Endothelial cell of umbilical vein (primary cell): ENCODE data around the gene DNAH11. TPM values are rescaled to one million over a fixed set of nuclear protein-coding genes. Genes with fewer than 3 reads are reported as not detected.
"Not testable (repeated sequence)": the region's sequence is repeated elsewhere in the genome, so short reads cannot be mapped to it uniquely, and the experiment has no call there.

Source experiments
- BruUV-seq: library from RNA; stranded (reverse); fragments of 400-500 nt; replicated peaks from 2 replicates; lab custom pipeline; 2021; lab: Mats Ljungman, UMichigan
- CTCF ChIA-PET: fragments of 300-600, 350-600 bp; sonication (Branson Sonifier 250); formaldehyde crosslinking; loops from one replicate; lab custom pipeline; 2021; ENCODE audit warnings: antibody characterized with exemption, inconsistent platforms; lab: Charles Lee
- POLR2A ChIA-PET: fragments of 300-600, 350-600 bp; sonication (Branson Sonifier 250); formaldehyde crosslinking; loops from one replicate; lab custom pipeline; 2021; ENCODE audit warnings: antibody characterized with exemption, inconsistent platforms; lab: Charles Lee
- DNase-seq: peaks from one replicate; pipeline ENCODE4 v3.0.0-alpha.2; 2011; ENCODE audit warnings: low read depth, low spot score
- FAIRE-seq: peaks from 2 replicates; lab custom pipeline; 2011; peaks lifted over from hg19 to GRCh38; lab: Jason Lieb, UNC
- H2AFZ ChIP-seq: 2 replicates; pipeline ENCODE4 v1.6.0; 2012; ENCODE audit warnings: low read depth, low read length, control low read depth, inconsistent platforms
- H3K27ac ChIP-seq: 2 replicates; pipeline ENCODE4 v1.5.1; 2011; ENCODE audit warnings: low read depth, mild to moderate bottlenecking, control low read depth, low read length, moderate library complexity; ENCODE audit not compliant: insufficient read depth
- H3K27me3 ChIP-seq, 2 experiments: 2 replicates each; pipeline versions ENCODE4 v1.6.0 to v1.6.1; 2011; ENCODE audit warnings: low read length in 2 of 2, mixed read lengths in 1 of 2; ENCODE audit not compliant: control insufficient read depth in 2 of 2, insufficient read depth in 2 of 2
- H3K36me3 ChIP-seq, 2 experiments: 2 replicates in 1 of 2; 3 replicates in 1 of 2; pipeline ENCODE4 v1.5.1; 2011; ENCODE audit warnings: low read length in 2 of 2, mild to moderate bottlenecking in 1 of 2, moderate library complexity in 1 of 2; ENCODE audit not compliant: control insufficient read depth in 2 of 2, insufficient read depth in 2 of 2; ENCODE audit errors: extremely low read depth in 1 of 2
- H3K4me1 ChIP-seq: 3 replicates; pipeline ENCODE4 v1.5.1; 2011; ENCODE audit warnings: mild to moderate bottlenecking, low read length; ENCODE audit not compliant: control insufficient read depth, insufficient read depth; ENCODE audit errors: extremely low read depth
- H3K4me2 ChIP-seq: 2 replicates; pipeline ENCODE4 v1.6.1; 2011; ENCODE audit warnings: low read length, control low read depth, mixed read lengths; ENCODE audit not compliant: insufficient read depth
- H3K4me3 ChIP-seq, 3 experiments: fragments of 200-600 bp in 1 of 3; sonication (generic), shearing (Covaris generic) in 1 of 3; replicated peaks in 1 of 3; 2 replicates each; pipeline ENCODE4 v1.5.1; 2011 to 2016; ENCODE audit warnings: control low read depth in 3 of 3, low read length in 3 of 3, mild to moderate bottlenecking in 2 of 3, inconsistent platforms in 1 of 3, low read depth in 1 of 3, moderate library complexity in 1 of 3; ENCODE audit not compliant: insufficient read depth in 1 of 3
- H3K79me2 ChIP-seq: 2 replicates; pipeline ENCODE4 v1.6.0; 2012; ENCODE audit warnings: low read length, inconsistent platforms; ENCODE audit not compliant: control insufficient read depth, insufficient read depth
- H3K9ac ChIP-seq: replicated peaks from 2 replicates; pipeline ENCODE3; 2011; ENCODE audit warnings: low read length, control low read depth; ENCODE audit not compliant: insufficient read depth; ENCODE audit errors: extremely low read depth
- H3K9me1 ChIP-seq: replicated peaks from 3 replicates; pipeline ENCODE4 v1.6.0; 2011; ENCODE audit warnings: mild to moderate bottlenecking, low read length; ENCODE audit not compliant: control insufficient read depth, insufficient read depth; ENCODE audit errors: extremely low read depth
- H3K9me3 ChIP-seq: replicated peaks from 2 replicates; pipeline ENCODE4 v1.5.1; 2012; ENCODE audit warnings: low read length, inconsistent platforms; ENCODE audit not compliant: control insufficient read depth, insufficient read depth
- H4K20me1 ChIP-seq: replicated peaks from 2 replicates; pipeline ENCODE3; 2011; ENCODE audit warnings: mild to moderate bottlenecking, low read length; ENCODE audit not compliant: control insufficient read depth, insufficient read depth; ENCODE audit errors: extremely low read depth
- EZH2 ChIP-seq: IDR thresholded peaks from 2 replicates; pipeline ENCODE4 v1.6.1; 2012; ENCODE audit warnings: borderline replicate concordance, low read depth, mild to moderate bottlenecking, moderate library complexity, low read length, inconsistent platforms; ENCODE audit not compliant: severe bottlenecking
- GATA2 ChIP-seq: IDR thresholded peaks from 2 replicates; pipeline ENCODE4 v1.7.0; 2011; ENCODE audit warnings: low read depth, mild to moderate bottlenecking, moderate library complexity, mixed read lengths, low read length; ENCODE audit not compliant: insufficient read length, insufficient read depth
- dilution Hi-C: fragments of 300-500 bp; cut with MboI; formaldehyde crosslinking; loops from one replicate; pipeline ENCODE4 v1.15.0; 2019; ENCODE audit warnings: low sequenced_read_pairs; ENCODE audit not compliant: extremely low pct_ligation_motif_present
- intact Hi-C: fragments of 100-400 bp; cut with micrococcal nuclease; formaldehyde crosslinking; loops from one replicate; pipeline ENCODE4 v1.10.0; 2022
- polyA plus RNA-seq, 4 experiments: library from polyadenylated mRNA; depleted of rRNA in 3 of 4; stranded (reverse) in 3 of 4; unstranded in 1 of 4; fragments of >200 nt; gene quantifications; 2 replicates each; pipeline versions ENCODE4 v1.2.1 to v1.2.3, GENCODE V29; 2011 to 2012; ENCODE audit warnings: missing spikeins in 1 of 4
- total RNA-seq: library from RNA; stranded (reverse); gene quantifications from 2 replicates; pipeline ENCODE4 v1.2.3, GENCODE V29; 2021

The DNAH11 gene
- total and polyA plus RNA-seq, 2 donors (not counting 3 experiments of a cell fraction or from before 2014, with no cell fraction given), result 0.69 to 0.91 TPM

- TF ChIP-seq GATA2 (peak; percentile 80), EZH2 (no peak)
- DNase-seq (peak; percentile 56), FAIRE-seq (peak; percentile 43)
- dilution Hi-C loops, result no loop called here
- CTCF ChIA-PET, result interaction anchor here (1.5 kb wide), 1 partner anchor 95 kb away, joined by 3 read pairs; the partner anchor contains the start of gene CDCA7L
- Histone ChIP-seq H2AFZ (peak overlapping the region; percentile 86), H3K4me1 (peaks cover 26% of the 10 kb centered on the region), H3K9ac (peak overlapping the region; percentile 46), H3K36me3 (no peaks in the 10 kb centered on the region), H3K9me3 (no peaks in the 10 kb centered on the region), H3K27ac (peak overlapping the region; percentile 76), H3K9me1 (no peaks in the 10 kb centered on the region), H4K20me1 (no peaks in the 10 kb centered on the region), H3K4me2 (peak overlapping the region; percentile 39), H3K27me3 (no peaks in the 10 kb centered on the region), H3K4me3 (peak overlapping the region in 1 of 3 experiments; percentile 34), H3K79me2 (no peaks in the 10 kb centered on the region)
- intact Hi-C loops, result loop anchor here (2.0 to 5.0 kb wide), 2 partner anchors 149 to 234 kb away; no protein-coding TSS in a partner anchor
- POLR2A ChIA-PET, result interaction anchor here (1.1 kb wide), 1 partner anchor 93 kb away, joined by 3 read pairs; no protein-coding TSS in a partner anchor
- BruUV-seq, result no TSS peak
Observed at GRCh38 chr7:21851559-21851967, 308.7 kb downstream of the DNAH11 start.

DNA sequence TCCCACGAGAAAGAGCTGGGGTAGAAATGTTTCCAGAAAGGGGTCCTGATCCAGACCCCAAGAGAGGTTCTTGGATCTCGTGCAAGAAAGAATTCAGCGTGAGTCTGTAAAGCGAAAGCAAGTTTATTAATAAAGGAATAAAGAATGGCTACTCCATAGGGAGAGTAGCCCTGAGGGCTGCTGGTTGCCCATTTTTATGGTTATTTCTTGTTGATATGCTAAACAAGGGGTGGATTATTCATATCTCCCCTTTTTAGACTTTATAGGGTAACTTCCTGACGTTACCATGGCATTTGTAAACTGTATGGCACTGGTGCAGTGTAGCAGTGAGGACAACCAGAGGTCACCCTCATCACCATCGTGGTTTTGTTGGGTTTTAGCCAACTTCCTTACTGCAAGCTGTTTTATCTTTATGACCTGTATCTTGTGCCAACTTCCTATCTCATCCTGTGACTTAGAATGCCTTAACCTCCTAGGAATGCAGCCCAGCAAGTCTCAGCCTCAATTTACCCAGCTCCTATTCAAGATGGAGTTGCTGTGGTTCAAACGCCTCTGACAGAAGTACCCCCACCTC lies 322.9 kb downstream of the DNAH11 start:
- dilution Hi-C loops, result not testable (repeated sequence)

More for the DNA sequence above, 322.9 kb downstream of the DNAH11 start:
- DNase-seq, H3K79me2 ChIP-seq, H2AFZ ChIP-seq, H3K27ac ChIP-seq, intact Hi-C loops, H3K4me2 ChIP-seq, H3K36me3 ChIP-seq, H3K9me1 ChIP-seq, CTCF ChIA-PET, H3K27me3 ChIP-seq, H3K9me3 ChIP-seq, BruUV-seq, H3K4me1 ChIP-seq, POLR2A ChIA-PET, H3K4me3 ChIP-seq, H4K20me1 ChIP-seq, H3K9ac ChIP-seq: not testable (repeated sequence)
- TF ChIP-seq GATA2, result peak; percentile 49
- peak; percentile 53 for FAIRE-seq
